ENCODE results near the gene DEFB118.

The DEFB118 gene

DNA sequence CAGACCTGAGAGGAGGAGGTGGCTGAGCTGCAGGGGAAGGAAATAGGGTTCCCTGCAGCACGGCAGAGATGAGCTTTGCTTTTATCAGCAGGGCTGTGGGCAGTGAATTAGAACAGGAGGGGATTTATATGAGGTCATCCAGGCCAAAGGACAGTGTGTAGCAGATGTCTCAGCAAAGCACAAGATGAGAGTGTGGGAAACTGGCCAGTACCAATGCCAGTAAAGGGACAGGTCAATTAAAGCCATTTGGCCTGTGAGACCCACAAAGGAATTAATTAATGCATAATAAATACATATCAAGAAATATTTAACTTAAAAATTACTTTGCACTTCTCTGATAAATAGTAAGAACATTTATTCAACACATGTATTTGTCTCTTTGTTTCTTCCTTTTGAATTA is 22.1 kb downstream of the DEFB118 start, which contains the start of gene DEFB119:
Gene DEFB119, minus strand, starts transcription at position 101 of the 400 bp plus-strand sequence. CDS start 107 bp downstream, outside the sequence.
- H3K4me3 ChIP-seq (ENCODE audit: low read depth, low read length), result no peak within 1 kb of the TSS
- TF ChIP-seq, protein P1, sequence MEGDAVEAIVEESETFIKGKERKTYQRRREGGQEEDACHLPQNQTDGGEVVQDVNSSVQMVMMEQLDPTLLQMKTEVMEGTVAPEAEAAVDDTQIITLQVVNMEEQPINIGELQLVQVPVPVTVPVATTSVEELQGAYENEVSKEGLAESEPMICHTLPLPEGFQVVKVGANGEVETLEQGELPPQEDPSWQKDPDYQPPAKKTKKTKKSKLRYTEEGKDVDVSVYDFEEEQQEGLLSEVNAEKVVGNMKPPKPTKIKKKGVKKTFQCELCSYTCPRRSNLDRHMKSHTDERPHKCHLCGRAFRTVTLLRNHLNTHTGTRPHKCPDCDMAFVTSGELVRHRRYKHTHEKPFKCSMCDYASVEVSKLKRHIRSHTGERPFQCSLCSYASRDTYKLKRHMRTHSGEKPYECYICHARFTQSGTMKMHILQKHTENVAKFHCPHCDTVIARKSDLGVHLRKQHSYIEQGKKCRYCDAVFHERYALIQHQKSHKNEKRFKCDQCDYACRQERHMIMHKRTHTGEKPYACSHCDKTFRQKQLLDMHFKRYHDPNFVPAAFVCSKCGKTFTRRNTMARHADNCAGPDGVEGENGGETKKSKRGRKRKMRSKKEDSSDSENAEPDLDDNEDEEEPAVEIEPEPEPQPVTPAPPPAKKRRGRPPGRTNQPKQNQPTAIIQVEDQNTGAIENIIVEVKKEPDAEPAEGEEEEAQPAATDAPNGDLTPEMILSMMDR (IDR thresholded peaks at IDR 0.05; ENCODE audit: low read depth, low read length), result no peak

DNA sequence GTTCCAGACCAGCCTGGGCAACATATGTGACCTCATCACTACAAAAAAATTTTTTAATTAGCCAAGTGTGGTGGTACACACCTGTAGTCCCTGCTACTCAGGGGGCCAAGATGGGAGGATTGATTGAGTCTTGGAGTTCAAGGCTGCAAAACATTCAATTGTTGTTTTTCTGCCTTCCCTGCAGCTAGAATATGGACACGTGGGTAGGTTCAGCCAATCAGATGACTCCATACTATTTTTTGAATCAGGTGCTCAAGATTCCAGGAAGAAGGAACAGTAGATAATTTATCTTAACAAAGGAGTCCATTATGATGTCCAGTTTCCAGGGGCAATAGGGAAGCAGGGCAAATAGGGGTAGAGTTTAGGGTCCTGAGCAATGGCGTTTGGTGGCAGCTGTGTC is 24.4 kb downstream of the DEFB118 start:
- H3K4me3 ChIP-seq (ENCODE audit: low read depth, low read length), result no peak overlapping the region
- TF ChIP-seq, protein P1 (IDR thresholded peaks at IDR 0.05; ENCODE audit: low read depth, low read length), result no peak

DNA sequence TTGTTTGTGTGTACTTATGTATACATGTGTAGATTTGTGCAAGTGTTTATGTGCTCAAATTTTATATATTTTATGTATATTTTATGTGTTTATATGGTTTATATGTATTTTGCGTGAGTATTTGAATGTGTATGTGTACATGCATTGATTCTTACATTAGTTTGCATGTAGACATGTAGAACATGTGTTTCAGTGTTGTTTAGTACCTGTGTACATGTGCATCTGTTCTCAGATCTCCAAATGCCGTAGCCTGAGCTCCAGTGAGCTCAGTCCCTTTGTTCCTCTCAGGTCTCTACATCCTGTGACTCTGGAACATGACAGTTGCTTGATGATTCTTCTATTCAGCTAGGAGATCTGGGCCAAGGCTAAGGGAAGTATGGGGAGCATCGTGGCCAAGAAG is 26.5 kb downstream of the DEFB118 start:
- TF ChIP-seq, protein P1 (IDR thresholded peaks at IDR 0.05; ENCODE audit: low read depth, low read length), result no peak
- H3K4me3 ChIP-seq (ENCODE audit: low read depth, low read length), result no peak overlapping the region

DNA sequence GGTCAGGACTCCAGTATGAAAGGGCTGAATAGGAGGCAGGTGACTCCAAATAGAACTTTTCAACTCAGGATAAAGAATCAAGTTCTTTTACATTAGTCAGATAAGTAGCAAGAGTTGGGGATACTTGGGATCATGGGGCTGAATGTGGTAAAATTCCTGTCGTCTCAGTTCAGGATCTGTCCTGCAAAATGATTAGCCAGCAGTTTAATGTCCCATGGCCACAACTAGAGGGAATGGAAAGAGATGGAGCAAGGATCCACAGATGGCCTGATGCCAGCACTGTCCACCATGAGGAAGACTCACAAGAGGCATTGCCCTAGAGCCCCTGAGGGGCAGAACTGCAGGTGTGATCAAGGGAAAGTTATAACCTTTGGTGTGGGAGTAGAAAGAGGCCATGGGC is 35.5 kb downstream of the DEFB118 start:
- TF ChIP-seq, protein P1 (IDR thresholded peaks at IDR 0.05; ENCODE audit: low read depth, low read length), result no peak
- no peak overlapping the region for H3K4me3 ChIP-seq (ENCODE audit: low read depth, low read length)

DNA sequence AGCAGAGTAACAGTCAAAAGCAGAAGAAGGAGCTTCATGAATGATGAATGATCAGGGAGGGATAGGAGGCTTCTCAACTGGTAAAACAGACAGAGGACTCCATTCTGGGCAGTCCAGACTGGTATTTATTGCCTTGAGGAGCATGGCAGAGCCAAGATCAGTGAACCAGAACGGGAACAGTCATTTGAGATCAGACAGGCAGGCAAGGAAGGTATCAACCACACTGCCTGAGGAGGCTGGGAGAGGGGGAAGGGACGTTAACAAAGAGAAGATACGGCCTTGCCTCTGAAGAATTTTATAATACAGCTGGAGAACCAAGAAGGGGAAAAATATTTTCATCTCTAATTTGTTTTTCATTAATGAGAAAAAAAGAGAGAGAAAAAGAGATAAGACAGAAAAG is 37.7 kb downstream of the DEFB118 start, which contains the start of gene DEFB121:
Gene DEFB121, minus strand, starts transcription at position 101 of the 400 bp plus-strand sequence. Its CDS starts 63 bp downstream, at position 38.
- H3K4me3 ChIP-seq (ENCODE audit: low read depth, low read length), result no peak within 1 kb of the TSS
- TF ChIP-seq, protein P1 (IDR thresholded peaks at IDR 0.05; ENCODE audit: low read depth, low read length), result no peak

DNA sequence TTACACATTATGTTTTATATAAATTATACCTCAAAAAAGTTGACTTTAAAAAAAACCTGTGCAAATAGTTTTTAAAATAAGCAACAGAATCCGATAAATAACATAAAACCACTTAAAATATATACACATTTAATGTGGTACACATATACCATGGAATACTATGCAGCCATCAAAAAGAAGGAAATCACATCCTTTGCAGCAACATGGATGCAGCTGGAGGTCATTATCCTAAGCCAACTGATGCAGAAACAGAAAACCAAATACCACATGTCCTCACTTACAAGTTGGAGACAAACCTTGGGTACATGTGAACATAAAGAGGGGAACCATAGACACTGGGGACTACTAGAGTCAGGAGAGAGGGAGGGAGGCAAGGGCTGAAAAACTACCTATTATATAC is 41.6 kb downstream of the DEFB118 start:
- H3K4me3 ChIP-seq (ENCODE audit: low read depth, low read length), result no peak overlapping the region
- TF ChIP-seq, protein P1 (IDR thresholded peaks at IDR 0.05; ENCODE audit: low read depth, low read length), result no peak

DNA sequence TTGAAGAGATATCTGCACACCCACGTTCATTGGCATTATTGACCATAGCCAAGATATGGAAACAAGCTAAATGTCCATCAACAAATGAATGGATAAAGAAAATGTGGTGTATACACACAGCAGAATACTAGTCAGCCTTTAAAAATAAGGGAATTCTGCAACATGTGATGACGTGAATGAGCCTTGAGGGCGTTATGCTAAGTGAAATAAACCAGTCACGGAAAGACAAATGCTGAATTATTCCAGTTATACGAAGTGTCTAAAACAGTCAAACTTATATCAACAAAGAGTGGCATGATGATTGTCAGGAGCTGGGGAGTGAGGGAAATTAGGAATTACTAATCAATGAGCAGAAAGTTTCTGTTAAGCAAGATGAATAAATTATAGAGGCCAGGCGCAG is 46.0 kb downstream of the DEFB118 start:
- H3K4me3 ChIP-seq (ENCODE audit: low read depth, low read length), result no peak overlapping the region
- TF ChIP-seq, protein P1 (IDR thresholded peaks at IDR 0.05; ENCODE audit: low read depth, low read length), result no peak

Measured in WI38 (cell line).